CD14-positive monocyte (primary cell): ENCODE data around the gene UNK. TPM values are rescaled to one million over a fixed set of nuclear protein-coding genes. Genes with fewer than 3 reads are reported as not detected.

Experiments
- DNase-seq, 3 donors: peaks; one replicate each; pipeline ENCODE4 v3.0.0-alpha.2; 2011 to 2022
- H2AFZ ChIP-seq: 2 replicates; pipeline ENCODE4 v1.6.0; 2012; ENCODE audit warnings: mild to moderate bottlenecking, low read depth, low read length, inconsistent platforms; ENCODE audit not compliant: insufficient read depth, poor library complexity, severe bottlenecking
- H3K27ac ChIP-seq, 2 donors: 1 replicate in 1 of 2; 2 replicates in 1 of 2; pipeline ENCODE4 v1.5.1; 2012 to 2013; ENCODE audit warnings: low read length in 2 of 2, control low read depth in 1 of 2, inconsistent platforms in 1 of 2, low read depth in 1 of 2, mild to moderate bottlenecking in 1 of 2
- H3K27me3 ChIP-seq, 2 donors: one replicate each; pipeline versions ENCODE4 v1.6.0 to v1.6.1; 2011 to 2013; ENCODE audit warnings: low read length in 2 of 2; ENCODE audit not compliant: control insufficient read depth in 2 of 2, insufficient read depth in 2 of 2
- H3K36me3 ChIP-seq, 2 donors: replicated peaks in 1 of 2; 1 replicate in 1 of 2; 2 replicates in 1 of 2; pipeline versions ENCODE4 v1.5.1 to v1.6.1; 2012 to 2013; ENCODE audit warnings: low read length in 2 of 2, control low read depth in 1 of 2, inconsistent platforms in 1 of 2, mild to moderate bottlenecking in 1 of 2; ENCODE audit not compliant: insufficient read depth in 2 of 2, control insufficient read depth in 1 of 2
- H3K4me1 ChIP-seq, 2 donors: 1 replicate in 1 of 2; 2 replicates in 1 of 2; pipeline versions ENCODE4 v1.5.1 to v1.6.1; 2012 to 2013; ENCODE audit warnings: low read length in 2 of 2, control low read depth in 1 of 2, inconsistent platforms in 1 of 2, mild to moderate bottlenecking in 1 of 2, moderate library complexity in 1 of 2; ENCODE audit not compliant: insufficient read depth in 2 of 2, control insufficient read depth in 1 of 2
- H3K4me2 ChIP-seq: replicated peaks from 2 replicates; pipeline ENCODE3; 2012; ENCODE audit warnings: low read length, moderate library complexity, mild to moderate bottlenecking; ENCODE audit not compliant: poor library complexity, severe bottlenecking; ENCODE audit errors: extremely low read depth
- H3K4me3 ChIP-seq, 3 experiments: fragments of 200-600 bp in 1 of 3; sonication (generic) in 1 of 3; replicated peaks in 1 of 3; 1 replicate in 2 of 3; 2 replicates in 1 of 3; pipeline ENCODE4 v1.5.1; 2011 to 2013; ENCODE audit warnings: low read length in 3 of 3, mild to moderate bottlenecking in 3 of 3, control low read depth in 2 of 3, low read depth in 2 of 3, inconsistent platforms in 1 of 3, moderate library complexity in 1 of 3
- H3K79me2 ChIP-seq: 2 replicates; pipeline ENCODE4 v1.6.0; 2012; ENCODE audit warnings: mild to moderate bottlenecking, control low read depth, inconsistent platforms, low read length, moderate library complexity; ENCODE audit not compliant: insufficient read depth
- H3K9ac ChIP-seq: 2 replicates; pipeline ENCODE4 v1.6.0; 2017; ENCODE audit warnings: low read length, mild to moderate bottlenecking; ENCODE audit not compliant: insufficient read depth, poor library complexity, severe bottlenecking
- H3K9me3 ChIP-seq, 2 donors: replicated peaks in 1 of 2; 1 replicate in 1 of 2; 2 replicates in 1 of 2; pipeline versions ENCODE4 v1.5.1 to v1.6.1; 2012 to 2013; ENCODE audit warnings: low read length in 2 of 2, control low read depth in 1 of 2; ENCODE audit not compliant: control insufficient read depth in 1 of 2, insufficient read depth in 1 of 2
- H4K20me1 ChIP-seq: 2 replicates; pipeline ENCODE4 v1.6.0; 2012; ENCODE audit warnings: mild to moderate bottlenecking, low read length, control low read depth, moderate library complexity; ENCODE audit not compliant: insufficient read depth
- H3K27ac Mint-ChIP-seq, 7 donors: one replicate each; pipeline ENCODE4 v1.8.0; 2020; ENCODE audit warnings: mild to moderate bottlenecking in 7 of 7, mixed read lengths in 7 of 7, moderate library complexity in 6 of 7, inconsistent platforms in 2 of 7
- H3K27me3 Mint-ChIP-seq, 3 donors: one replicate each; pipeline ENCODE4 v1.8.0; 2021 to 2022; ENCODE audit warnings: low read depth in 3 of 3, mild to moderate bottlenecking in 3 of 3, mixed read lengths in 3 of 3, moderate library complexity in 3 of 3, inconsistent platforms in 1 of 3
- H3K36me3 Mint-ChIP-seq, 2 donors: one replicate each; pipeline ENCODE4 v1.8.0; 2020; ENCODE audit warnings: mixed read lengths in 2 of 2, inconsistent platforms in 1 of 2, mild to moderate bottlenecking in 1 of 2
- H3K4me1 Mint-ChIP-seq: one replicate; pipeline ENCODE4 v1.8.0; 2020; ENCODE audit warnings: mild to moderate bottlenecking, mixed read lengths
- H3K4me3 Mint-ChIP-seq, 2 donors: one replicate each; pipeline ENCODE4 v1.8.0; 2020; ENCODE audit warnings: mild to moderate bottlenecking in 2 of 2, mixed read lengths in 2 of 2, moderate library complexity in 1 of 2
- H3K9me3 Mint-ChIP-seq, 7 donors: one replicate each; pipeline ENCODE4 v1.8.0; 2020 to 2022; ENCODE audit warnings: mixed read lengths in 7 of 7, mild to moderate bottlenecking in 6 of 7, moderate library complexity in 6 of 7, inconsistent platforms in 2 of 7
- WGBS: methylation state at CpG from one replicate; pipeline ENCODE4 v1.1.5; 2013; ENCODE audit warnings: missing lambda C conversion rate; ENCODE audit not compliant: insufficient coverage; 5-methylcytosine and 5-hydroxymethylcytosine counted together
- intact Hi-C, 2 donors: fragments of 100-400 bp; cut with micrococcal nuclease; formaldehyde crosslinking; loops; one replicate each; pipeline versions ENCODE4 v1.15.0 to v1.15.1; 2023
- polyA plus RNA-seq, 3 donors: library from polyadenylated mRNA; depleted of rRNA in 1 of 3; unstranded in 2 of 3; stranded (reverse) in 1 of 3; fragments of 300-500 nt in 2 of 3; fragments of >200 nt in 1 of 3; fragmentation: Illumina TruSeq in 2 of 3; gene quantifications; 1 replicate in 2 of 3; 2 replicates in 1 of 3; pipeline ENCODE4 v1.2.3, GENCODE V29; 2012 to 2021
- TF ChIP-seq, protein P1 (sequence below): fragments of 200-600 bp; IDR thresholded peaks from one replicate; pipeline ENCODE4 v1.8.0; 2022; ENCODE audit warnings: antibody characterized with exemption, mild to moderate bottlenecking

Gene UNK
- polyA plus RNA-seq, 3 donors, result 6.3 to 12.9 (median 7.8) TPM

DNA sequence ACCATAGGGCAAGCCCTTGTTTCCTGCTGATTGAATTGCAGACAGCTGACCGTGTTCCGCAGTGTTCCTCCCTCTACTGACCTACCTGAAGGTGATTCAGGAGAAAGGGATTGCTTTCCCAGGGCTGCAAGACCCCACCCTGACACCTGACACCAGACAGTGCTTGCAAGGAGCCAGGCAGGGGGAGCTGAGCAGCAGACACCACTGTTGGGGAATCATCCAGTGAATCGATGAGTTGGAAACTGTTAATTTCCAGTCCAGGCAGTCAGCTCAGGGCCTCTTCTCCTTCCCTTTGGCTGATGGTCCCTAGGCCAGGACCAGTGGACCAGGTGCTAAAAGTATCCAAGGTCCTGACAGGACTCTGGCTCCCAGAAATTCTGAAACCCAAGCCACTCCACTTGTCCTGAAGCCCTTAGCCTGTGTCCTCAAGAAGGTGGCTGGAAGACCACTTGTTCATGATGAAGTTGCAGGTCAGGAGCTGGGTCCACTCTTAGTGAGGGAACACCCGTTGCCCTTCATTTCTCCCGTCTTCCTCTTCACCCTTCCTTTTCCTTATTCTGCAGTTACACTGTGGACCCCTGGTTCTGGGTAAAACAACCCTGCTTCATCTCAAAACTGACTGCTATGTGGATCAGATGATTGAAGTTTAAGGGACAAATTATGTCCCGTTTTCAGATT, 9.5 kb upstream of the UNK start:
- Histone ChIP-seq H3K27ac (peak overlapping the region; percentile 11 to 95), H3K27me3 (no peaks in the 10 kb centered on the region), H3K4me1 (peaks cover 19 to 25% of the 10 kb centered on the region in 2 donors), H3K79me2 (peaks cover 35% of the 10 kb centered on the region), H3K9me3 (no peaks in the 10 kb centered on the region), H3K4me2 (peak overlapping the region; percentile 27), H3K9ac (no peak overlapping the region), H2AFZ (no peak overlapping the region), H3K4me3 (peak overlapping the region in 1 of 3 experiments; percentile 99), H3K36me3 (peaks cover 22 to 41% of the 10 kb centered on the region in 2 donors), H4K20me1 (peaks cover 57% of the 10 kb centered on the region)
- Mint-ChIP-seq H3K36me3 (peaks cover 28 to 49% of the 10 kb centered on the region in 2 donors), H3K9me3 (peaks cover 0 to 8% (median 0%) of the 10 kb centered on the region in 7 donors), H3K4me3 (peak overlapping the region in 1 of 2 donors; percentile 99), H3K27ac (peak overlapping the region in 6 of 7 donors; percentile 8 to 87 (median 65)), H3K27me3 (peaks cover 0 to 2% (median 1%) of the 10 kb centered on the region in 3 donors), H3K4me1 (peaks cover 24% of the 10 kb centered on the region)
- DNase-seq, result peak in 1 of 3 donors; percentile 11
- TF ChIP-seq, protein P1, sequence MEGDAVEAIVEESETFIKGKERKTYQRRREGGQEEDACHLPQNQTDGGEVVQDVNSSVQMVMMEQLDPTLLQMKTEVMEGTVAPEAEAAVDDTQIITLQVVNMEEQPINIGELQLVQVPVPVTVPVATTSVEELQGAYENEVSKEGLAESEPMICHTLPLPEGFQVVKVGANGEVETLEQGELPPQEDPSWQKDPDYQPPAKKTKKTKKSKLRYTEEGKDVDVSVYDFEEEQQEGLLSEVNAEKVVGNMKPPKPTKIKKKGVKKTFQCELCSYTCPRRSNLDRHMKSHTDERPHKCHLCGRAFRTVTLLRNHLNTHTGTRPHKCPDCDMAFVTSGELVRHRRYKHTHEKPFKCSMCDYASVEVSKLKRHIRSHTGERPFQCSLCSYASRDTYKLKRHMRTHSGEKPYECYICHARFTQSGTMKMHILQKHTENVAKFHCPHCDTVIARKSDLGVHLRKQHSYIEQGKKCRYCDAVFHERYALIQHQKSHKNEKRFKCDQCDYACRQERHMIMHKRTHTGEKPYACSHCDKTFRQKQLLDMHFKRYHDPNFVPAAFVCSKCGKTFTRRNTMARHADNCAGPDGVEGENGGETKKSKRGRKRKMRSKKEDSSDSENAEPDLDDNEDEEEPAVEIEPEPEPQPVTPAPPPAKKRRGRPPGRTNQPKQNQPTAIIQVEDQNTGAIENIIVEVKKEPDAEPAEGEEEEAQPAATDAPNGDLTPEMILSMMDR, result no peak
- 80% methylated on average over 1 of the region's 6 CpGs for WGBS
- intact Hi-C loops, result loop anchor here (5.0 to 10.0 kb wide), 3 partner anchors 72 to 490 kb away; partner anchors contain the start of genes UBALD2 (in 1 of the 2) and WBP2 (in 1 of the 2)

DNA sequence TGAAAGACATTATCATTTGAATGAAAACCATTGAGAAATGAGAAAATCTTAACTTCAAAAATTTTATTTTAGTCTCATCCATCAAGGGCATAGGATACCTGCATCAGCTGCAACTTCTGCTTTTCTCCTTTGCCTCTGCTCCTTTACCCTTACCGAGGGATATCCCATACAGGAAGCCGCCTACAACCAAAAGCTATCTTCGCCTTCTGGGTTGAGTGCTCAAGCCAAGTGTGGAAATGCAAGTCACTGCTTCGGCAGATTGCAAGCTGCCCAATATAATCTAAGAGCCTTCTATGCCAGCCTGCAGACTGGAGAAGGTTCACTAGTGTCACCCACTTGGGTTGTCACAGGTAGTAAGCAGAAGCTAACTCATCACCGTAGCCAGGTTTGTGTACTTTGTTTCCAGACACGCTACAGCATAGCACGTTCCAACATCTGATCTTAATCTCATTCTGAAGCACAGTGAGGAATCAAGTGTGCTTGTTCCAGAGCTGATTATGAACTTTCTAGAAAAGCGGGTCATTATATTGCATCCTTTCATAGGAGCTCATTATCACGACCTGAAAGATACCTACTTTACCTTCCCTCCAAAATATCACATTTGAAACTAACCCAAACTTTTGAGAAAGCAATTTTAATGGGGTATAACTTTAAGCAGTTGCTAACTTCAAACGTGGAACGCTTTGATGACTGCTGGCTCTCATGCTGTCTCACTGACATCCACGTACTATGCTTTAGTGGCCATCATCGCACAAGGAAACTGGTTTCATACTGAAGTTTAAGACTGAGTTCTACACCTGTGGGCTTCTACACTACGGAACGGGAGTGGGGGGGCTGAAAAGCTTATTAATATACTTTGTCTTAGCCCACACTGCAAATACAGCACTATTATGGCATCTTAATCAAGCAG, 8.0 kb upstream of the UNK start:
- H3K4me1 Mint-ChIP-seq, result peaks cover 25% of the 10 kb centered on the region
- Histone ChIP-seq H3K4me3 (peak overlapping the region; percentile 67 to 99 (median 96)), H2AFZ (no peak overlapping the region), H3K79me2 (peaks cover 40% of the 10 kb centered on the region), H3K27me3 (no peaks in the 10 kb centered on the region), H3K27ac (peak overlapping the region in 1 of 2 donors; percentile 95), H3K9ac (peak overlapping the region; percentile 94), H3K9me3 (no peaks in the 10 kb centered on the region), H3K4me2 (peak overlapping the region; percentile 85), H3K4me1 (peaks cover 22 to 34% of the 10 kb centered on the region in 2 donors), H4K20me1 (peaks cover 57% of the 10 kb centered on the region), H3K36me3 (peaks cover 22 to 41% of the 10 kb centered on the region in 2 donors)
- WGBS, result 10% methylated on average over 4 of the region's 15 CpGs
- H3K27me3 Mint-ChIP-seq, result peaks cover 0 to 2% (median 1%) of the 10 kb centered on the region in 3 donors
- peak overlapping the region; percentile 68 to 96 (median 76) for H3K27ac Mint-ChIP-seq
- DNase-seq, result peak in 2 of 3 donors; percentile 51 to 52
- H3K4me3 Mint-ChIP-seq, result peak overlapping the region; percentile 93 to 99
- H3K36me3 Mint-ChIP-seq, result peaks cover 28 to 49% of the 10 kb centered on the region in 2 donors
- intact Hi-C loops, result loop anchor here (5.0 to 10.0 kb wide), 3 partner anchors 71 to 488 kb away; partner anchors contain the start of genes UBALD2 (in 1 of the 2) and WBP2 (in 1 of the 2)
- TF ChIP-seq, protein P1, result no peak
- peaks cover 0 to 8% (median 0%) of the 10 kb centered on the region in 7 donors for H3K9me3 Mint-ChIP-seq
